Cardiac septum (tissue), 1 donor: ENCODE measurements around the gene CCNI. TPM values are rescaled to one million over a fixed set of nuclear protein-coding genes. Genes with fewer than 3 reads are reported as not detected.

Source experiments
- DNase-seq: peaks from one replicate; pipeline ENCODE4 v3.0.0-alpha.2; 2020; ENCODE audit warnings: low spot score
- intact Hi-C: fragments of 100-400 bp; cut with DNase I; formaldehyde crosslinking; loops from one replicate; pipeline ENCODE4 v1.14.0; 2022
- long read RNA-seq: library from polyadenylated mRNA; unstranded; transcript quantifications from one replicate; pipeline ENCODE4 v2.0.0, GENCODE V29; 2021
- total RNA-seq: library from RNA; stranded (reverse); fragmentation: NEBNext Ultra II Directional; extraction: Animal tissue kit (Norgen Biotek cat#: 25700); gene quantifications from one replicate; pipeline ENCODE4 v1.2.1, GENCODE V29; 2021
- donor health status: DM: no; HTN: no; CAD: no.

The CCNI gene, protein sequence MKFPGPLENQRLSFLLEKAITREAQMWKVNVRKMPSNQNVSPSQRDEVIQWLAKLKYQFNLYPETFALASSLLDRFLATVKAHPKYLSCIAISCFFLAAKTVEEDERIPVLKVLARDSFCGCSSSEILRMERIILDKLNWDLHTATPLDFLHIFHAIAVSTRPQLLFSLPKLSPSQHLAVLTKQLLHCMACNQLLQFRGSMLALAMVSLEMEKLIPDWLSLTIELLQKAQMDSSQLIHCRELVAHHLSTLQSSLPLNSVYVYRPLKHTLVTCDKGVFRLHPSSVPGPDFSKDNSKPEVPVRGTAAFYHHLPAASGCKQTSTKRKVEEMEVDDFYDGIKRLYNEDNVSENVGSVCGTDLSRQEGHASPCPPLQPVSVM
- total RNA-seq, result 338 TPM
- long read RNA-seq, transcript CCNI-201 (7 exons, 2,772 nt), result major isoform, 271 of 345 reads
- long read RNA-seq, partial matches to known transcripts, result 15 of 345 reads
- long read RNA-seq, other reads (novel, unspliced or antisense), result 59 of 345 reads

DNA sequence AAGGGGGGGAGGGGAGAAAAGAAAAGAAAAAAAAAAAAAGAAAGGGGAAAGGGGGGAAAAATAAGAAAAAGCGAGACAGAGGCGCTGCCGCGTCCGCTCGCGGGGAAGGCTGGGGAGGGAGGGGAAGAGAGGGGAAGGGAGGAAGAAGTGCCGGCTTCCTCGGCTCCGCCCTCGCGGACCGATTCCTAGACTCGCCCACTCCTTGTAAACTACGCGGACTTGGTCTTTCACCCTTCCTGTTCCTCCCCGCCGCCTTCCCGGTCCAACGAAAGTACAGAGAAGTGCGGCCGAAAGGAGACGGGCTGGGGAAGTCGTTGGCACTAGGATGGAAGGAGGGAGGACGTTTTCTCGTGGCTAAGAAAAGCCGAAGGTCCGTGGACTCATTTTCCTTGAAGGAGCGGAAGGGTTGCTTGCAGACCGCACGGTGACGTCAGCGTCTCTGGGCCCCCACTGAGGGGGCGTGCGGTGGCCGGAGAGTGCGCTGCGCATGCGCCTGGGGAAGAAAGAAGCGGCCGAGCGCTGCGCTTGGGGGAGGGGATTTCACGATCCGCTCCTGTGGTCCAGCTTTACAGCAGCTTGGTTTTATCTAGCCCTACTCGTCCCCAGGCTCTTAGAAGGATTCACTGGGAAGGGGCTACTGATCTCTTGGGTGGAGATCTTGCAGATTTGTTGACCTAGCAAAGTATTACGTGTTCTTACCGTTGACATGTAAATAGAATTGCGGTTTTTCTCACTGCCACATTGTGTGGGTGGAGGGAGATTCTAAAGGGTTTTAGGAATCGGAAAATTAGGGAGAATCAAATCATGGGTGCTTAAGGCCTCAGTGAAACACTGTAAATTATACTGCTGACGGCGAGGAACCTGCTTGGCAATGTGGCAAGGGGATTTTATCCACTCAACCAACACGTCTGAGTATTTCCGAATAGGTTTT is at the start of gene CCNI:
CCNI (minus strand) TSS at position 121 of the 931 bp plus-strand sequence. CDS start 9,627 bp downstream, outside the sequence.
- DNase-seq, result peak; percentile 98
- intact Hi-C loops, result loop anchor here (1.0 to 2.0 kb wide), 2 partner anchors 80 to 127 kb away; partner anchors contain the start of gene SEPTIN11

- intact Hi-C loops, result no loop called here
- DNase-seq, result no peak
Measured at GRCh38 chr4:77124576-77124975, 48.8 kb upstream of the CCNI start.

DNA sequence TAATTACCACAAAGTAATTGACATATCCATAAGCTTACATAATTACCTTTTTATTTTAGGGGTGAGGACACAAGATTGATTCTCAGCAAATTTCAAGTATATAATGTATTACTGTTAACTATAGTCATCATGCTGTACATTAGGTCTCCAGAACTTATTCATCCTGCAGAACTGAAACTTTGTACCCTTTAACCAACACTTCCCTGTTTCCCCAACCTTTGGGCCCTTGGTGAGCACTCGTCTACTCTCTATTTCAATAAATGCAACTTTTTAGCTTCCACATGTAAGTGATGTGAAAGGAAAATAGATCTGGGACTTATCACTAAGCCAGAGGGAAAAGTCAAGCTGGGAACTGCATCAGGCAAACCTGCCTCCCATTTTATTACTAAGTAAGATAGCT is 47.6 kb upstream of the CCNI start:
- intact Hi-C loops, result no loop called here
- no peak for DNase-seq

DNA sequence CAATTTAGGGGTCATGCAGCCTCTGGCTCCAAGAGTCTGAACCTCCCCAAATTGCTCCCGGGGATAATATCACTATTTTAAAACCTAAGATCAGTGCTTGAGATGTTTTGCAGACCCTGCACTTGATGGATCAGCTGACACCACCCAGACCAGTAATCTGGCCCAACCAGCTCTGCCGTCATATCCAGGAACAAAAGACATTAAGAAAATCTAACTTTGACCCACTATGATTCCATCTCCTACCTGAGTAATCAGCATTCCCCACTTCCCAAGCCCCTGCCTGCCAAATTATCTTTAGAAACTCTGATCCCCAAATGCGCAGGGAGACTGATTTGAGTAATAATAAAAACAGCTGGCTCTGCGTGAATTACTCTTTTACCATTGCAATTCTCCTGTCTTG is 46.9 kb upstream of the CCNI start:
- intact Hi-C loops, result no loop called here
- no peak for DNase-seq

- intact Hi-C loops, result no loop called here
- no peak for DNase-seq
Measured at GRCh38 chr4:77121736-77122240, 46.0 kb upstream of the CCNI start.

GRCh38 chr4:77120886-77121508 is 45.2 kb upstream of the CCNI start:
- intact Hi-C loops, result no loop called here
- DNase-seq, result no peak

DNA sequence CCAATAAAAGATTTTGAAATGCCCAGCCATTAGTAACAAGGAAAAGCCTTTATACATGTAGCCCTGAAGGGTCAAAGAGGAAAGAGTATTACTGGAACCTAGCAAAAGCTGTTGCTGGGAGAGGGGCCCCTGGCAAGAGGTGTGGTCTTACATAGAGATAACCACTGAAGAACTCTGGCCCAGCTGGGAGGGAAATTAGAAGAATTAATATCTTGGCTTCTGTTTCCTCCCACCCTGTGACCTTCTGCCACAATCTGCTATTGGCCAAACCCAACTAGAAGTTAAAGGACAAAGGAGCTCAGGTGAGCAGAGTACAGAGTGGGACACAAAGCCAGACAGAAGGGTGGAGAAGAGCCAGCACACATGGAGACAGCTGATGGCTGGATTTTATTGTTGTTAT is 41.9 kb upstream of the CCNI start:
- intact Hi-C loops, result loop anchor here (10.0 kb wide), 1 partner anchor 357 kb away; no protein-coding TSS in a partner anchor
- DNase-seq, result no peak

GRCh38 chr4:77113069-77113468 is 37.3 kb upstream of the CCNI start:
- intact Hi-C loops, result loop anchor here (10.0 kb wide), 1 partner anchor 362 kb away; no protein-coding TSS in a partner anchor
- DNase-seq, result no peak

- no peak for DNase-seq
- intact Hi-C loops, result loop anchor here (10.0 kb wide), 1 partner anchor 364 kb away; no protein-coding TSS in a partner anchor
Measured at GRCh38 chr4:77110730-77111129, 34.9 kb upstream of the CCNI start.

DNA sequence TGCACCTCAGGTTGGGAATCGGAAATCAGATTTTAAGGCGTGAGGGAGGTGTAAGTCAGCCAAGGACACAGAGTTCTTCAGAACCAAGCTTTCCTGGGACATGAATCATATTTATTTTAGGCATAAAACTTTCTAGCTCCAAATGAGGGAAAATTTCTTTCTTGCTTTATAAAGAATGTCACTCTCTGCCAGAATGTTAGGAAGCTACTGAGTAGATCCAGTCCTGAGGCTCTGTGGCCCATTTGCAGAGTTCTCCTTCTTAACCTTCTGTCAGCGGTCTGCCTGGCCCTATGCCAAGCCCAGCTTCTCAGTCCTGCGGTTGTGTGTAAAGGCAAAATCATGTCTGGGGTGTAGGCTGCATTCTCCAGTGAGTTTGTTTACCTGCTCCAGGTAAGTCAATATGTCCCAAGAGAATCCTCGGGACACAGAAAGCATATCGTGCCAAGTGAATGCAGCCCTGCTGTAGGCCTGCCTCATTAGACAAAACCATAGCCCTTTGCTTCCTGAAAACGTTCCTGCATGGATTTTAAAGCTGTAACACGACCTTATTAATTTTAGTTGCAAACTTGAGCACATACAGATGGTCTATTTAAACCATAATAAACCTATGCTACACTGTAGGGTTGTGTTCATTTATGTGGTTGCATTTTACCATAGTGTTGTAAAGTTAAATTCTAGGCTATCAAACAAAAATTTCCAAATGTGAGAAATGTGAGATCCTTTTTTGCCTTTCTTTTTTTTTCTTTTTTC is 29.2 kb upstream of the CCNI start:
- DNase-seq, result no peak
- intact Hi-C loops, result no loop called here

GRCh38 chr4:77104388-77104787 is 28.6 kb upstream of the CCNI start:
- DNase-seq, result no peak
- intact Hi-C loops, result no loop called here

DNA sequence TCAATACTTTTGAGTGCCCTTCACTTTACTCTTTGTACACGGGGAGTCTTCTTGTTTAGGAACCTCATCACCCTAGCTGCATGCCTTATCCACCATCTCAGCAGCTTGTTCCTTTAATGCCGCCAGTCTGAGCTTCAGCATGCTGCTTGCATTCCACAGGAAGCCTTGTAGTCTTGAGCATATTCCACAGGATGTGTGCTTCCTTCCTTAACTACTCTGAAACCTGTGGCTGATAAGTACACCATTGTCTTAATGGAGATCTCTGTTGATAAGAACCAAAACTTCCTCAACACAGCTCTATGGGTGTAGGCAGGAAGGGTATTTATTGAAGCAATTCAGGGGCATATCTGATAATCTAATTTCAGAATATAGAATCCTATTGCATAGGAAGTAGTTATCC is 24.4 kb upstream of the CCNI start:
- DNase-seq, result no peak

GRCh38 chr4:77097611-77098010 is 21.8 kb upstream of the CCNI start:
- no peak for DNase-seq
- intact Hi-C loops, result loop anchor here (5.0 kb wide), 2 partner anchors 60 to 105 kb away; partner anchors contain the start of gene CCNG2

More for the DNA sequence above, 24.4 kb upstream of the CCNI start:
- intact Hi-C loops, result no loop called here

DNA sequence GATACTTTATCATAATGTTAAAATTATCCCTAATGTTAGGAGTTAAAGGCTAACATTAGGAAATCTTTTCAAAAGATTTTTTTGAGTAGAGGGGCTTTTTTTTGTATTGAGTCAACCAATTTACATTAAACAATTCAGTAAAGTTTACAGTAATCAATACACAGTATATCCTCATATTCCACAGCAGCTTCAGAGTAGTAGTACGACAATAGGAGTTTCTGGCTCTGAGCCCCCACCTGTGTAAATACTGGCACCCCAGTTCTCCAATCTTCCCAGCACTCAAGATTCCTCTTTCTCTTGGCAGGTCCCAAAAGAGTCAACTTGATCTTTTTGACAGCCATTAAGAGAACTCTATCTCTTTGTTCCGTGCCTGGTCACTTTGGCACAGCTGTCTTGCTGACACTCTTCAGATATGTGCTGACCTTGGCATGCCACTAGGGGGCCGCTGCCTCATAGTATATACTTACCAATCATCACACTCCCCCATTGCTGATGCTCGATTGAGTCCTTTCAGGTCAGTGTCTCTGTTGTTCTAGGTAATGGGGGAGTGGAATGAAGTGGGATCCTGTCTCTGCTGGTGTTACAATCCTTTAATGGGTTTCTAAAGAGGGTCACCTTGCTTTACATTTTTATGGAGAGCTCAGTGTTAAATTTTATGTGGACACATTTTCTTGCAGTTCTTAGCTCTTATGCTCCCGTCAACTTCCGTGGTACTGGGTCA is 19.5 kb upstream of the CCNI start:
- intact Hi-C loops, result loop anchor here (5.0 kb wide), 2 partner anchors 62 to 107 kb away; partner anchors contain the start of gene CCNG2
- DNase-seq, result peak; percentile 87

- intact Hi-C loops, result no loop called here
- DNase-seq, result no peak
Measured at GRCh38 chr4:77094496-77094895, 18.7 kb upstream of the CCNI start.

- intact Hi-C loops, result no loop called here
- DNase-seq, result no peak
Measured at GRCh38 chr4:77093401-77093800, 17.6 kb upstream of the CCNI start.

GRCh38 chr4:77092975-77093374 is 17.2 kb upstream of the CCNI start:
- DNase-seq, result no peak
- intact Hi-C loops, result no loop called here

- intact Hi-C loops, result no loop called here
- DNase-seq, result no peak
Measured at GRCh38 chr4:77089866-77090265, 14.1 kb upstream of the CCNI start.
